Breast epithelium (tissue), 4 donors: ENCODE data around the gene NDUFB2. TPM values are rescaled to one million over a fixed set of nuclear protein-coding genes. Genes with fewer than 3 reads are reported as not detected.
"Not testable (repeated sequence)": the region's sequence is repeated elsewhere in the genome, so short reads cannot be mapped to it uniquely, and the experiment has no call there.

Source experiments
- DNase-seq, 2 donors: peaks; one replicate each; pipeline ENCODE4 v3.0.0-alpha.2; 2019; ENCODE audit warnings: low spot score in 2 of 2
- H3K27ac ChIP-seq, 2 donors: fragments of 200-600 bp; sonication (generic) in 1 of 2; one replicate each; pipeline ENCODE4 v1.5.1; 2016 to 2019; ENCODE audit warnings: mild to moderate bottlenecking in 1 of 2
- H3K27me3 ChIP-seq, 2 donors: fragments of 200-600 bp; sonication (generic) in 1 of 2; one replicate each; pipeline versions ENCODE4 v1.5.1 to v1.6.0; 2017 to 2019; ENCODE audit warnings: control low read depth in 1 of 2, mild to moderate bottlenecking in 1 of 2
- H3K36me3 ChIP-seq: fragments of 200-600 bp; one replicate; pipeline ENCODE4 v1.5.1; 2019
- H3K4me1 ChIP-seq, 2 donors: fragments of 200-600 bp; sonication (generic); one replicate each; pipeline ENCODE4 v1.5.1; 2016 to 2019; ENCODE audit warnings: control low read depth in 1 of 2
- H3K4me3 ChIP-seq, 3 donors: fragments of 200-600 bp; sonication (generic); 1 replicate in 2 of 3; 2 replicates in 1 of 3; pipeline ENCODE4 v1.5.1; 2016 to 2019; ENCODE audit warnings: mild to moderate bottlenecking in 3 of 3, moderate library complexity in 2 of 3
- H3K9me3 ChIP-seq, 2 donors: fragments of 200-600 bp; sonication (generic) in 1 of 2; one replicate each; pipeline ENCODE4 v1.5.1; 2016 to 2019; ENCODE audit warnings: control low read depth in 1 of 2
- POLR2A ChIP-seq: fragments of 450-650 bp; IDR thresholded peaks from one replicate; pipeline ENCODE4 v1.6.1; 2016; ENCODE audit warnings: antibody characterized with exemption, mild to moderate bottlenecking, moderate library complexity
- POLR2AphosphoS5 ChIP-seq, 3 donors: sonication (generic); formaldehyde crosslinking; IDR thresholded peaks; one replicate each; pipeline ENCODE4 v1.6.1; 2017; ENCODE audit warnings: antibody characterized with exemption in 3 of 3
- intact Hi-C: fragments of 100-400 bp; cut with DNase I; formaldehyde crosslinking; loops from one replicate; pipeline ENCODE4 v1.15.1; 2023; ENCODE audit warnings: low total_unique reads
- total RNA-seq, 3 donors: library from RNA; depleted of rRNA; stranded (reverse); fragments of >200 nt; gene quantifications; one replicate each; pipeline ENCODE4 v1.1.0, GENCODE V29; 2016
- TF ChIP-seq, protein P1 (sequence below), 3 donors: fragments of 450-650 bp; IDR thresholded peaks; one replicate each; pipeline ENCODE4 v1.5.1; 2016 to 2017; ENCODE audit warnings: antibody characterized with exemption in 3 of 3, mild to moderate bottlenecking in 3 of 3, moderate library complexity in 3 of 3

Gene NDUFB2
- total RNA-seq, 3 donors from 2014 or later = 85.0 to 151 (median 149) TPM

DNA sequence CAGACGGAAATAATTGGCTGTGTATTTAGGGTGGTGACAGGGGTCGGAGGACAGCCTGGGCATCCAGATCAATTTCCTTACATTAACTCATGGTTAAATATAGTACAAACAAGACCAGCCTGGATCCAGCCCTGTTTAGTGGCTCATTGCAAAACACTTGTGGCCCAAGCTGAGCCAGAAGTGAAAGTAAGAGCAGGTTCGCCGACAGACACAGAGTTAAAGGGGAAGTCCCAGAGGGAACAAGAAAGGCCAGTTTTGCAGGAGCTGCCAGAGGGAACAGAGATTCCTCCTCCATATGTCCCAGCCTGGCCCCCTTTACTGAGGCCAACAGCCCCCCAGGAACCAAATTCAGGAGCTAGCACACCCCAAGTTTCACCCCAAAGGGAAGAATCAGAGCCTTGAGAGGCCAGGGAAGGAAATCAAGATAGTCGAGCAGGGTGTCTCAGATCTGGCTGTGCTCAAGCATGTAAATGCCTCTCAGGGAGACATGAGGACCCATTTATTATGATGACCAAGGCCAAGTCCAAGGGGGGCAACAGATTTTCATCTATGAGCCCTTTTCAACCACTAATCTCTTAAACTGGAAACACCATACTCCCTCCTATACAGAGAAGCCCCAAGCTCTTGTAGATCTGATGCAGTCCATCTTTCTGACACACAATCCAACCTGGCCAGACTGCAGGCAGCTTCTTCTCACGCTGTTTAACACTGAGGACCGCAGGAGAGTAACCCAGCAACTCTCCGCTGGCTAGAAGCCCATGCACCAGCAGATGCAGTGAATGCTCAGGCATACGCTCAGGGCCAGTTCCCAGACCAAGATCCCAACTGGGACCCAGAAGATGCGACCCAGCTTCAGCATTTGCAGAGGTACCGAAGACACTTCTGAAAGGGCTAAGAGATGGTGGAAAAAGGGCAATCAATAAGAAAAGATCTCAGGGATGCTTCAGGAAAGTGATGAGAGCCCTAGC, 39.7 kb upstream of the NDUFB2 start:
- DNase-seq = peak; percentile 69 to 71
- intact Hi-C loops = no loop called here
- peak overlapping the region; percentile 78 to 80 for H3K27ac ChIP-seq

DNA sequence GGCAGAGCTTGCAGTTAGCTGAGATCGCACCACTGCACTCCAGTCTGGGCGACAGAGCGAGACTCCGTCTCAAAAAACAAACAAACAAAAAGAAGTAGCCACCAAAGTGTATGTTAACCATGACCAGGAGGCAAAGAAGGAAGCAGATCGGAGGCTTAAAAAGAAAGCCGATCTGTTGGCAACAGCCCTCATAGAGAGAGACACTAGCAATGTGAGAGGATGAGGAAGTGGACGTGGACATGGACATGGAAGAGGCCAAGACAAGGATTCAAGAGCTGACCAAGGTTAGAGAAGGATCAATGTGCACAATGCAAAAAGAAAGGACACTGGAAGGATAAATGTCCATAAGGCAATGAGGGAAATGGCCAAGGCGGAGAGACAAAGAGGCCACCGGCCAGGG, 38.6 kb upstream of the NDUFB2 start:
- Histone ChIP-seq H3K27ac (no peak overlapping the region), H3K9me3 (no peaks in the 10 kb centered on the region), H3K36me3 (no peaks in the 10 kb centered on the region), H3K27me3 (no peaks in the 10 kb centered on the region), H3K4me3 (no peak overlapping the region), H3K4me1 (peaks cover 0 to 8% of the 10 kb centered on the region in 2 donors)
- TF ChIP-seq, protein P1, sequence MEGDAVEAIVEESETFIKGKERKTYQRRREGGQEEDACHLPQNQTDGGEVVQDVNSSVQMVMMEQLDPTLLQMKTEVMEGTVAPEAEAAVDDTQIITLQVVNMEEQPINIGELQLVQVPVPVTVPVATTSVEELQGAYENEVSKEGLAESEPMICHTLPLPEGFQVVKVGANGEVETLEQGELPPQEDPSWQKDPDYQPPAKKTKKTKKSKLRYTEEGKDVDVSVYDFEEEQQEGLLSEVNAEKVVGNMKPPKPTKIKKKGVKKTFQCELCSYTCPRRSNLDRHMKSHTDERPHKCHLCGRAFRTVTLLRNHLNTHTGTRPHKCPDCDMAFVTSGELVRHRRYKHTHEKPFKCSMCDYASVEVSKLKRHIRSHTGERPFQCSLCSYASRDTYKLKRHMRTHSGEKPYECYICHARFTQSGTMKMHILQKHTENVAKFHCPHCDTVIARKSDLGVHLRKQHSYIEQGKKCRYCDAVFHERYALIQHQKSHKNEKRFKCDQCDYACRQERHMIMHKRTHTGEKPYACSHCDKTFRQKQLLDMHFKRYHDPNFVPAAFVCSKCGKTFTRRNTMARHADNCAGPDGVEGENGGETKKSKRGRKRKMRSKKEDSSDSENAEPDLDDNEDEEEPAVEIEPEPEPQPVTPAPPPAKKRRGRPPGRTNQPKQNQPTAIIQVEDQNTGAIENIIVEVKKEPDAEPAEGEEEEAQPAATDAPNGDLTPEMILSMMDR (IDR thresholded peaks at IDR 0.05) = no peak
- intact Hi-C loops = no loop called here
- no peak for DNase-seq

More for the DNA sequence above, 39.7 kb upstream of the NDUFB2 start:
- H3K27me3 ChIP-seq = no peaks in the 10 kb centered on the region
- H3K4me1 ChIP-seq = peaks cover 0 to 8% of the 10 kb centered on the region in 2 donors
- H3K4me3 ChIP-seq = peak overlapping the region; percentile 15 to 50 (median 32)
- H3K36me3 ChIP-seq = no peaks in the 10 kb centered on the region
- H3K9me3 ChIP-seq = no peaks in the 10 kb centered on the region
- TF ChIP-seq POLR2AphosphoS5 (IDR thresholded peaks at IDR 0.05) = peak in 2 of 3 donors; percentile 25 to 53
- no peak for TF ChIP-seq POLR2A
- TF ChIP-seq, protein P1 (IDR thresholded peaks at IDR 0.05) = no peak

DNA sequence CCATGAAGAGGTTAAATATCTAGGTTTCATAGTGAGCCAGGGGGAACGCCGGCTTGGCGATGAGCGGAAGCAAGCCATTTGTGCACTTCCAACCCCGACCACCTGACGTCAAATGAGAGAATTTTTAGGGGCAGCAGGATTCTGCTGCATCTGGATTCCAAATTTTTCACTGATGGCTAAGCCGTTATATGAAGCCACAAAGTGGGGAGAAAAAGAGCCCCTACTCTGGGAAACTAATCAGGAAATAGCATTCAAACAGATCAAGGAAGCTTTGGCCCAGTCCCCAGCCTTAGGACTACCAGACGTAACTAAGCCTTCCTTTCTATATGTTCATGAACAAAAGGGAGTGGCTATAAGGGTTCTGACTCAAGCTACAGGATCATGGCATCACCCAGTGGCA, 36.7 kb upstream of the NDUFB2 start:
- Histone ChIP-seq H3K27me3 (no peaks in the 10 kb centered on the region), H3K36me3 (no peaks in the 10 kb centered on the region), H3K27ac (no peak overlapping the region), H3K4me1 (no peaks in the 10 kb centered on the region), H3K9me3 (no peaks in the 10 kb centered on the region), H3K4me3 (no peak overlapping the region)
- DNase-seq = no peak
- intact Hi-C loops = no loop called here
- TF ChIP-seq, protein P1 (IDR thresholded peaks at IDR 0.05) = no peak
- TF ChIP-seq POLR2A (no peak), POLR2AphosphoS5 (IDR thresholded peaks at IDR 0.05) (no peak)

DNA sequence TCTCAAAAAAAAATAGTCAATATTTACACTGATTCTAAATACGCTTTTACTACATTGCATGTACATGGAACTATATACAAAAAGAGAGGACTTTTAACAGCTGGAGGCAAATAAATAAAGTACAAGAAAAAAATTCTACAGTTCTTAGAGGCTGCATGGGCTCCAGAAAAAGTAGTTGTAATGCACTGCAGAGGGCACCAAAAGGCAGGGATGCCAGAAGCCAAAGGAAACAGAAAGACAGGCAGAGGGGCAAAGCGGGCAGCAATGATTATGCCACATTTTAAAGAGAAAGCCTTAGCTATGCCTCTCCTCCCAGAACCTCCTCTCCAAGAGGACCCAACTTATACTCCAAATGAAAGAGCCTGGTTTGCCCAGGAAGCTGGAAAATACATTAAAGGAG, 35.4 kb upstream of the NDUFB2 start:
- no peak for DNase-seq
- H3K9me3 ChIP-seq = no peaks in the 10 kb centered on the region
- H3K4me3 ChIP-seq = no peak overlapping the region
- no peak overlapping the region for H3K27ac ChIP-seq
- intact Hi-C loops = no loop called here
- H3K27me3 ChIP-seq = no peaks in the 10 kb centered on the region
- H3K36me3 ChIP-seq = no peaks in the 10 kb centered on the region
- H3K4me1 ChIP-seq = no peaks in the 10 kb centered on the region
- TF ChIP-seq POLR2A (no peak), POLR2AphosphoS5 (IDR thresholded peaks at IDR 0.05) (no peak)
- TF ChIP-seq, protein P1 (IDR thresholded peaks at IDR 0.05) = no peak

DNA sequence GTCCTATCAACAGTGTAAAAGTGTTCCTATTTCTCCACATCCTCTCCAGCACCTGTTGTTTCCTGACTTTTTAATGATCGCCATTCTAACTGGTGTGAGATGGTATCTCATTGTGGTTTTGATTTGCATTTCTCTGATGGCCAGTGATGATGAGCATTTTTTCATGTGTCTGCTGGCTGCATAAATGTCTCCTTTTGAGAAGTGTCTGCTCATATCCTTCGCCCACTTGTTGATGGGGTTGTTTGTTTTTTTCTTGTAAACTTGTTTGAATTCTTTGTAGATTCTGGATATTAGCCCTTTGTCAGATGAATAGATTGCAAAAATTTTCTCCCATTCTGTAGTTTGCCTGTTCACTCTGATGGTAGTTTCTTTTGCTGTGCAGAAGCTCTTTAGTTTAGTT, 33.6 kb upstream of the NDUFB2 start:
- H3K27ac ChIP-seq, intact Hi-C loops, H3K4me1 ChIP-seq, H3K9me3 ChIP-seq, H3K27me3 ChIP-seq, H3K4me3 ChIP-seq, DNase-seq, H3K36me3 ChIP-seq: not testable (repeated sequence)
